Measurements from ENCODE around the gene ZNF831.

The ZNF831 gene

DNA sequence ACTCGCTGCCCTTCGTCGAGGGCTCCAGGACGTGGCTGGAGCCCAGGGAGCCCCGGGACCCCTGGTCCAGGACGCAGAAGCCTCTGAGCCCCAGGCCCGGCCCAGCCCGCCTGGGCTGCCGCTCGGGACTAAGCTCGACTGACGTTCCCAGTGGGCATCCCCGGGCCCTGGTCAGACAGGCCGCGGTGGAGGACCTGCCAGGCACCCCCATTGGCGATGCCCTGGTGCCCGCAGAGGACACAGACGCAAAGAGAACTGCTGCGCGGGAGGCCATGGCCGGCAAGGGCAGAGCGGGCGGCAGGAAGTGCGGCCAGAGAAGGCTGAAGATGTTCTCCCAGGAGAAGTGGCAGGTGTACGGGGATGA, 28.9 kb downstream of the ZNF831 start:
- TF ChIP-seq, protein P1, sequence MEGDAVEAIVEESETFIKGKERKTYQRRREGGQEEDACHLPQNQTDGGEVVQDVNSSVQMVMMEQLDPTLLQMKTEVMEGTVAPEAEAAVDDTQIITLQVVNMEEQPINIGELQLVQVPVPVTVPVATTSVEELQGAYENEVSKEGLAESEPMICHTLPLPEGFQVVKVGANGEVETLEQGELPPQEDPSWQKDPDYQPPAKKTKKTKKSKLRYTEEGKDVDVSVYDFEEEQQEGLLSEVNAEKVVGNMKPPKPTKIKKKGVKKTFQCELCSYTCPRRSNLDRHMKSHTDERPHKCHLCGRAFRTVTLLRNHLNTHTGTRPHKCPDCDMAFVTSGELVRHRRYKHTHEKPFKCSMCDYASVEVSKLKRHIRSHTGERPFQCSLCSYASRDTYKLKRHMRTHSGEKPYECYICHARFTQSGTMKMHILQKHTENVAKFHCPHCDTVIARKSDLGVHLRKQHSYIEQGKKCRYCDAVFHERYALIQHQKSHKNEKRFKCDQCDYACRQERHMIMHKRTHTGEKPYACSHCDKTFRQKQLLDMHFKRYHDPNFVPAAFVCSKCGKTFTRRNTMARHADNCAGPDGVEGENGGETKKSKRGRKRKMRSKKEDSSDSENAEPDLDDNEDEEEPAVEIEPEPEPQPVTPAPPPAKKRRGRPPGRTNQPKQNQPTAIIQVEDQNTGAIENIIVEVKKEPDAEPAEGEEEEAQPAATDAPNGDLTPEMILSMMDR (IDR thresholded peaks at IDR 0.05; ENCODE audit: poor library complexity, severe bottlenecking), result no peak
- H3K27me3 ChIP-seq (ENCODE audit: insufficient read depth, poor library complexity, severe bottlenecking), result peaks cover 34% of the 10 kb centered on the region
- no peaks in the 10 kb centered on the region for H3K36me3 ChIP-seq (ENCODE audit: low read depth)
- DNase-seq (ENCODE audit: low spot score) (peak; percentile 80), ATAC-seq (ENCODE audit: low read depth) (no peak)
- H3K4me1 ChIP-seq (ENCODE audit: insufficient read depth, poor library complexity, severe bottlenecking), result no peaks in the 10 kb centered on the region
- H3K9me3 ChIP-seq (ENCODE audit: severe bottlenecking), result no peaks in the 10 kb centered on the region
- no peak overlapping the region for H3K27ac ChIP-seq (ENCODE audit: poor library complexity, severe bottlenecking)
- no peak overlapping the region for H3K4me3 ChIP-seq (ENCODE audit: severe bottlenecking)

DNA sequence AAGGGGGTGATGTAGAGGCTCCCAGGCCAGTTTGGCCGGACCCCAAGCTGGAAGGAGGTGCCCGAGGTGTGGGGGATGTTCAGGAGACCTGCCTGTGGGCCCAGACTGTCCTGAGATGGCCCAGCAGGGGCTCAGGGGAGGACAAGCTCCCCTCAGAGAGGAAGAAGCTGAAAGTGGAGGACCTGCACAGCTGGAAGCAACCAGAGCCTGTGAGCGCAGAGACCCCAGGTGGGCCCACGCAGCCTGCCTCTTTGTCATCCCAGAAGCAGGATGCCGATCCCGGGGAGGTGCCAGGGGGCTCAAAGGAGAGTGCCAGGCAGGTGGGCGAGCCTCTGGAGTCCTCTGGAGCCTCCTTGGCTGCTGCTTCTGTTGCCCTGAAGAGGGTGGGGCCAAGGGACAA, 29.7 kb downstream of the ZNF831 start:
- Histone ChIP-seq H3K27ac (ENCODE audit: poor library complexity, severe bottlenecking) (no peak overlapping the region), H3K36me3 (ENCODE audit: low read depth) (no peaks in the 10 kb centered on the region), H3K4me3 (ENCODE audit: severe bottlenecking) (no peak overlapping the region), H3K27me3 (ENCODE audit: insufficient read depth, poor library complexity, severe bottlenecking) (peaks cover 35% of the 10 kb centered on the region), H3K4me1 (ENCODE audit: insufficient read depth, poor library complexity, severe bottlenecking) (no peaks in the 10 kb centered on the region), H3K9me3 (ENCODE audit: severe bottlenecking) (no peaks in the 10 kb centered on the region)
- ATAC-seq (ENCODE audit: low read depth) (no peak), DNase-seq (ENCODE audit: low spot score) (no peak)
- TF ChIP-seq, protein P1 (IDR thresholded peaks at IDR 0.05; ENCODE audit: poor library complexity, severe bottlenecking), result no peak

- no peak overlapping the region for H3K4me3 ChIP-seq (ENCODE audit: severe bottlenecking)
- H3K27me3 ChIP-seq (ENCODE audit: insufficient read depth, poor library complexity, severe bottlenecking), result peaks cover 36% of the 10 kb centered on the region
- H3K36me3 ChIP-seq (ENCODE audit: low read depth), result no peaks in the 10 kb centered on the region
- H3K9me3 ChIP-seq (ENCODE audit: severe bottlenecking), result no peaks in the 10 kb centered on the region
- no peaks in the 10 kb centered on the region for H3K4me1 ChIP-seq (ENCODE audit: insufficient read depth, poor library complexity, severe bottlenecking)
- DNase-seq (ENCODE audit: low spot score) (peak; percentile 78), ATAC-seq (ENCODE audit: low read depth) (no peak)
- TF ChIP-seq, protein P1 (IDR thresholded peaks at IDR 0.05; ENCODE audit: poor library complexity, severe bottlenecking), result no peak
- no peak overlapping the region for H3K27ac ChIP-seq (ENCODE audit: poor library complexity, severe bottlenecking)
Observed at GRCh38 chr20:59194023-59194935, 30.7 kb downstream of the ZNF831 start.

- H3K4me3 ChIP-seq (ENCODE audit: severe bottlenecking), result no peak overlapping the region
- H3K27me3 ChIP-seq (ENCODE audit: insufficient read depth, poor library complexity, severe bottlenecking), result peaks cover 45% of the 10 kb centered on the region
- TF ChIP-seq, protein P1 (IDR thresholded peaks at IDR 0.05; ENCODE audit: poor library complexity, severe bottlenecking), result no peak
- no peaks in the 10 kb centered on the region for H3K36me3 ChIP-seq (ENCODE audit: low read depth)
- no peak overlapping the region for H3K27ac ChIP-seq (ENCODE audit: poor library complexity, severe bottlenecking)
- H3K4me1 ChIP-seq (ENCODE audit: insufficient read depth, poor library complexity, severe bottlenecking), result no peaks in the 10 kb centered on the region
- DNase-seq (ENCODE audit: low spot score) (peak; percentile 68), ATAC-seq (ENCODE audit: low read depth) (no peak)
- H3K9me3 ChIP-seq (ENCODE audit: severe bottlenecking), result no peaks in the 10 kb centered on the region
Observed at GRCh38 chr20:59195316-59195993, 31.8 kb downstream of the ZNF831 start.
